Measurements from ENCODE around the gene EN2. TPM values are rescaled to one million over a fixed set of nuclear protein-coding genes. Genes with fewer than 3 reads are reported as not detected.

EN2 gene
- total RNA-seq, 1 experiment from 2014 or later: not detected

GRCh38 chr7:155507576-155507975, 49.6 kb downstream of the EN2 start:
- no peak for DNase-seq (ENCODE audit: low spot score)
- intact Hi-C loops (cut with micrococcal nuclease; ENCODE audit: unreplicated experiment): no loop called here
- Histone ChIP-seq H3K4me3 (ENCODE audit: low read depth, low read length, poor library complexity, severe bottlenecking) (no peak overlapping the region), H3K9me3 (ENCODE audit: low read depth, low read length, poor library complexity, severe bottlenecking) (no peaks in the 10 kb centered on the region), H3K4me1 (ENCODE audit: insufficient read depth, low read length, poor library complexity, severe bottlenecking) (no peaks in the 10 kb centered on the region), H3K27ac (ENCODE audit: low read depth, low read length, poor library complexity, severe bottlenecking) (no peak overlapping the region), H3K36me3 (ENCODE audit: insufficient read depth, low read length, poor library complexity, severe bottlenecking) (no peaks in the 10 kb centered on the region), H3K27me3 (replicated peaks; ENCODE audit: insufficient read depth, low read depth, low read length, poor library complexity) (peaks cover 100% of the 10 kb centered on the region)
- TF ChIP-seq EZH2 (IDR thresholded peaks at IDR 0.05; ENCODE audit: borderline replicate concordance, low read depth, low read length, poor library complexity, severe bottlenecking): no peak
- TF ChIP-seq CTCF (conservative IDR thresholded peaks at IDR 0.05; ENCODE audit: low read depth, low read length): no peak
- POLR2A ChIA-PET (ENCODE audit: low non-redundant PET): no interaction called here
- CTCF ChIA-PET: no interaction called here
- no TSS peak for BruUV-seq (replicated peaks)

GRCh38 chr7:155508376-155509358, 50.7 kb downstream of the EN2 start:
- CTCF ChIA-PET: no interaction called here
- no peak for DNase-seq (ENCODE audit: low spot score)
- Histone ChIP-seq H3K36me3 (ENCODE audit: insufficient read depth, low read length, poor library complexity, severe bottlenecking) (no peaks in the 10 kb centered on the region), H3K4me3 (ENCODE audit: low read depth, low read length, poor library complexity, severe bottlenecking) (peak overlapping the region; percentile 37), H3K4me1 (ENCODE audit: insufficient read depth, low read length, poor library complexity, severe bottlenecking) (no peaks in the 10 kb centered on the region), H3K27ac (ENCODE audit: low read depth, low read length, poor library complexity, severe bottlenecking) (no peak overlapping the region), H3K9me3 (ENCODE audit: low read depth, low read length, poor library complexity, severe bottlenecking) (no peaks in the 10 kb centered on the region), H3K27me3 (replicated peaks; ENCODE audit: insufficient read depth, low read depth, low read length, poor library complexity) (peaks cover 100% of the 10 kb centered on the region)
- intact Hi-C loops (cut with micrococcal nuclease; ENCODE audit: unreplicated experiment): no loop called here
- TF ChIP-seq CTCF (conservative IDR thresholded peaks at IDR 0.05; ENCODE audit: low read depth, low read length) (no peak), EZH2 (IDR thresholded peaks at IDR 0.05; ENCODE audit: borderline replicate concordance, low read depth, low read length, poor library complexity, severe bottlenecking) (peak; percentile 79)
- no TSS peak for BruUV-seq (replicated peaks)
- POLR2A ChIA-PET (ENCODE audit: low non-redundant PET): no interaction called here

GRCh38 chr7:155509359-155509724, 51.4 kb downstream of the EN2 start:
- intact Hi-C loops (cut with micrococcal nuclease; ENCODE audit: unreplicated experiment): no loop called here

More at GRCh38 chr7:155509359-155509724, 51.4 kb downstream of the EN2 start:
- no peak overlapping the region for H3K27ac ChIP-seq (ENCODE audit: low read depth, low read length, poor library complexity, severe bottlenecking)
- no peaks in the 10 kb centered on the region for H3K36me3 ChIP-seq (ENCODE audit: insufficient read depth, low read length, poor library complexity, severe bottlenecking)
- H3K9me3 ChIP-seq (ENCODE audit: low read depth, low read length, poor library complexity, severe bottlenecking): no peaks in the 10 kb centered on the region
- ChIA-PET POLR2A (ENCODE audit: low non-redundant PET) (no interaction called here), CTCF (no interaction called here)
- no TSS peak for BruUV-seq (replicated peaks)
- H3K4me1 ChIP-seq (ENCODE audit: insufficient read depth, low read length, poor library complexity, severe bottlenecking): no peaks in the 10 kb centered on the region
- peak overlapping the region; percentile 37 for H3K4me3 ChIP-seq (ENCODE audit: low read depth, low read length, poor library complexity, severe bottlenecking)
- peaks cover 100% of the 10 kb centered on the region for H3K27me3 ChIP-seq (replicated peaks; ENCODE audit: insufficient read depth, low read depth, low read length, poor library complexity)
- TF ChIP-seq EZH2 (IDR thresholded peaks at IDR 0.05; ENCODE audit: borderline replicate concordance, low read depth, low read length, poor library complexity, severe bottlenecking) (no peak), CTCF (conservative IDR thresholded peaks at IDR 0.05; ENCODE audit: low read depth, low read length) (no peak)
- DNase-seq (ENCODE audit: low spot score): no peak
